GM10248 (cell line): ENCODE data around the gene ANO7.

Experiments
- CTCF ChIA-PET: fragments of 300-600 bp; sonication (Branson Sonifier 250); formaldehyde crosslinking; extraction: SDS; loops from one replicate; lab custom pipeline; 2021; ENCODE audit warnings: antibody characterized with exemption; lab: Yijun Ruan, JAX
- POLR2A ChIA-PET: fragments of 350-650 bp; sonication (Branson Sonifier 250); formaldehyde crosslinking; extraction: SDS; loops from one replicate; lab custom pipeline; 2020; ENCODE audit warnings: antibody characterized with exemption; lab: Yijun Ruan, JAX
- DNase-seq: peaks from one replicate; pipeline ENCODE4 v3.0.0; 2012; ENCODE audit errors: extremely low spot score
- TF ChIP-seq, protein P1 (sequence below): IDR thresholded peaks from 2 replicates; pipeline ENCODE4 v1.5.1; 2012; ENCODE audit warnings: mild to moderate bottlenecking, low read depth; ENCODE audit errors: extremely low read depth, missing control alignments, control extremely low read depth

ANO7 gene, protein sequence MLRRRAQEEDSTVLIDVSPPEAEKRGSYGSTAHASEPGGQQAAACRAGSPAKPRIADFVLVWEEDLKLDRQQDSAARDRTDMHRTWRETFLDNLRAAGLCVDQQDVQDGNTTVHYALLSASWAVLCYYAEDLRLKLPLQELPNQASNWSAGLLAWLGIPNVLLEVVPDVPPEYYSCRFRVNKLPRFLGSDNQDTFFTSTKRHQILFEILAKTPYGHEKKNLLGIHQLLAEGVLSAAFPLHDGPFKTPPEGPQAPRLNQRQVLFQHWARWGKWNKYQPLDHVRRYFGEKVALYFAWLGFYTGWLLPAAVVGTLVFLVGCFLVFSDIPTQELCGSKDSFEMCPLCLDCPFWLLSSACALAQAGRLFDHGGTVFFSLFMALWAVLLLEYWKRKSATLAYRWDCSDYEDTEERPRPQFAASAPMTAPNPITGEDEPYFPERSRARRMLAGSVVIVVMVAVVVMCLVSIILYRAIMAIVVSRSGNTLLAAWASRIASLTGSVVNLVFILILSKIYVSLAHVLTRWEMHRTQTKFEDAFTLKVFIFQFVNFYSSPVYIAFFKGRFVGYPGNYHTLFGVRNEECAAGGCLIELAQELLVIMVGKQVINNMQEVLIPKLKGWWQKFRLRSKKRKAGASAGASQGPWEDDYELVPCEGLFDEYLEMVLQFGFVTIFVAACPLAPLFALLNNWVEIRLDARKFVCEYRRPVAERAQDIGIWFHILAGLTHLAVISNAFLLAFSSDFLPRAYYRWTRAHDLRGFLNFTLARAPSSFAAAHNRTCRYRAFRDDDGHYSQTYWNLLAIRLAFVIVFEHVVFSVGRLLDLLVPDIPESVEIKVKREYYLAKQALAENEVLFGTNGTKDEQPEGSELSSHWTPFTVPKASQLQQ

DNA sequence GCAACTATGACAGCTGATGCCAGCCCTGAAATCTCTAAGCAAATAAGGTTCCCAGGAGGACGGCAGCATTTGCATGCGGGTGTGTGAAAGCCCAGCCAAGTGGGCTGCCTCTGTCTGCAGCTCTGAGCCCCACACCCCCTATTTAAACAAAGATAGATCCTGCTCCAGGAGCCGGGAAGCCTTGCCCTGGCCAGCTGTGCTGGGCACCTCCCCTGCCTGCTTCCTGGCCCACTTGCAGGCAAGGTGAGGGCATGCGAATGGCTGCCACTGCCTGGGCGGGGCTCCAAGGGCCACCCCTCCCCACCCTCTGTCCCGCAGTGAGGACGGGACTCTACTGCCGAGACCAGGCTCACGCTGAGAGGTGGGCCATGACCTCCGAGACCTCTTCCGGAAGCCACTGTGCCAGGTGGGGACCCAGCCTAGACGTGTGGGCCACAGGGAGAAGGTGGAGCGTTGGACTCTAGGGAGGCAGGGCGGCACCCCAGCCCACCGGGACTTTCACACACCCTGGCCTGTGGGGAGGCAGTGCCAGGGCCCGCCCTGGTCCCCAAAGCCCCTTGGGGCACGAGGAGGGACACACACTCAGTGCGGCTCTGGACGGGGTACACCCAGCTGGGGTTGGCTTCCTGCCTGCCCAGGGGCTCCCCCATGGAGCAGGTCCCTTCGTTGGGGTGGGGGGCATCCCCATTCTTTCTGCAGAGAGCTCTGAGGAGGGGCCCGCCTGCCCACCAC lies at the start of gene ANO7:
Gene ANO7, plus strand, starts transcription at position 317 of the 732 bp plus-strand sequence. CDS start 1,387 bp downstream, outside the sequence.
- ChIA-PET POLR2A (no interaction called here), CTCF (interaction anchor here (1.2 kb wide), 1 partner anchor 39 kb away, joined by 3 read pairs; the partner anchor contains the start of gene PASK)
- DNase-seq, result no peak
- TF ChIP-seq, protein P1, sequence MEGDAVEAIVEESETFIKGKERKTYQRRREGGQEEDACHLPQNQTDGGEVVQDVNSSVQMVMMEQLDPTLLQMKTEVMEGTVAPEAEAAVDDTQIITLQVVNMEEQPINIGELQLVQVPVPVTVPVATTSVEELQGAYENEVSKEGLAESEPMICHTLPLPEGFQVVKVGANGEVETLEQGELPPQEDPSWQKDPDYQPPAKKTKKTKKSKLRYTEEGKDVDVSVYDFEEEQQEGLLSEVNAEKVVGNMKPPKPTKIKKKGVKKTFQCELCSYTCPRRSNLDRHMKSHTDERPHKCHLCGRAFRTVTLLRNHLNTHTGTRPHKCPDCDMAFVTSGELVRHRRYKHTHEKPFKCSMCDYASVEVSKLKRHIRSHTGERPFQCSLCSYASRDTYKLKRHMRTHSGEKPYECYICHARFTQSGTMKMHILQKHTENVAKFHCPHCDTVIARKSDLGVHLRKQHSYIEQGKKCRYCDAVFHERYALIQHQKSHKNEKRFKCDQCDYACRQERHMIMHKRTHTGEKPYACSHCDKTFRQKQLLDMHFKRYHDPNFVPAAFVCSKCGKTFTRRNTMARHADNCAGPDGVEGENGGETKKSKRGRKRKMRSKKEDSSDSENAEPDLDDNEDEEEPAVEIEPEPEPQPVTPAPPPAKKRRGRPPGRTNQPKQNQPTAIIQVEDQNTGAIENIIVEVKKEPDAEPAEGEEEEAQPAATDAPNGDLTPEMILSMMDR, result no peak

DNA sequence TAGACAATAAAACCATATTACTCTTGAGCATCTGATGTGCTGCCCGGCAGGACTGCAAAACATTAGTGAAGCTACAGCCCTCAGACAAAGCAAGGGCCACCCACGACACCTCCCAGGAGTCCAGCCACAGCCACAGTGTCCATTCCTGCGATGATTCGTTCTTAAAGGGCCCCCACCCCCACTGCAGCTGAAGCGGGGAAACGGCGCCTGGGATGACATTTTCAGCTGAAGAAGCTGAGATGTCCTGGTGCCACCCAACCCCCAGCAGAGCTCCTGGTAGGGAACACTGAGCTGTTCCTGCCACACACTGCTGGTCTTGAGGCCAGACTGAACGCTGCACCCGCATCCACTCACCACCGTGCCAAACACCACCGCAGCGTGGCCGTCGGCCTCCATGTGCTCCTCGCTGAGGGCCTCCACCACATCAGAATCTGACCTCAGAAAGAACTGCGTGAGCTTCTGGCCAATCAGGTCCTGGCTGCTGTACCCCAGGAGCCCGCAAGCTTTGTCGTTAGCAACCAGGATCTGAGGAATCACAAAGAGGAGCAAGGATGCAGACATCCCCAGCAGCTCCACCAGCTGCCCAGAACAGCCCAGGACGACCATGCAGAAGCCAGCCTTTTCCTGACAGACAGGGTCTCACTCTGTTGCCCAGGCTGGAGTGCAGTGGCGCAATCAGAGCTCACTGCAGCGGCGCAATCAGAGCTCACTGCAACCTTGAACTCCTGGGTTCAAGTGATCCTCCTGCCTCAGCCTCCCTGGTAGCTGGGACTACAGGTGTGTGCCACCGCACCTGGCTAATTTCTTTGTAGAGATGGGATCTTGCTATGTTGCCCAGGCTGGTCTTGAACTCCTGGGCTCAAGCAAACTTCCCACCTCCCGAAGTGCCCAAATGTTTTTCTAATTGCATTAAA lies 48.7 kb upstream of the ANO7 start:
- DNase-seq, result no peak
- TF ChIP-seq, protein P1, result no peak
- ChIA-PET POLR2A (interaction anchor here (0.6 kb wide), 1 partner anchor 38 kb away, joined by 3 read pairs; the partner anchor contains the start of gene MTERF4), CTCF (interaction anchor here (1.0 to 3.5 kb wide), 7 partner anchors 10 to 61 kb away, joined by 3 to 17 read pairs (median 3); partner anchors contain the start of genes PASK and PPP1R7)

DNA sequence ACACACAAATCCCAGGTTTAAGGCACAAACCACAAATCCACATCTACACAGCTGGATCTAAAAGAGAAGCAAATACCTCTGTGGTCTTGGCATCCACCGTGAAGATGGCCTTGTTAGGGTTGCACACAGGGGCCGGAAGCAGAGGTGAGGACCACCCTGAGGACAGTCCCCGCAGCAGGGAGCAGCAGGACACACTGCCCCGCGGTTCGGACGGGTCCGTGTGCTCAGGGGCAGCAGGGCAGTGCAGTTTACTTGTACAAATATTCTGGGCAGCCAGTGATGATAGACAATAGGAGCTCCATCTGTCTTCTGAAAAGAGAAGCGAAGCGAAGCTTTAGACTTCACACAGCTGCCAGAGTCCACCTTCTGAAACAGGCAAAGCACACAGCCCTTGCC lies 48.0 kb upstream of the ANO7 start:
- ChIA-PET CTCF (interaction anchor here (1.0 to 3.5 kb wide), 5 partner anchors 10 to 62 kb away, joined by 3 to 17 read pairs (median 5); partner anchors contain the start of genes PASK and PPP1R7), POLR2A (no interaction called here)
- TF ChIP-seq, protein P1, result no peak
- DNase-seq, result no peak

DNA sequence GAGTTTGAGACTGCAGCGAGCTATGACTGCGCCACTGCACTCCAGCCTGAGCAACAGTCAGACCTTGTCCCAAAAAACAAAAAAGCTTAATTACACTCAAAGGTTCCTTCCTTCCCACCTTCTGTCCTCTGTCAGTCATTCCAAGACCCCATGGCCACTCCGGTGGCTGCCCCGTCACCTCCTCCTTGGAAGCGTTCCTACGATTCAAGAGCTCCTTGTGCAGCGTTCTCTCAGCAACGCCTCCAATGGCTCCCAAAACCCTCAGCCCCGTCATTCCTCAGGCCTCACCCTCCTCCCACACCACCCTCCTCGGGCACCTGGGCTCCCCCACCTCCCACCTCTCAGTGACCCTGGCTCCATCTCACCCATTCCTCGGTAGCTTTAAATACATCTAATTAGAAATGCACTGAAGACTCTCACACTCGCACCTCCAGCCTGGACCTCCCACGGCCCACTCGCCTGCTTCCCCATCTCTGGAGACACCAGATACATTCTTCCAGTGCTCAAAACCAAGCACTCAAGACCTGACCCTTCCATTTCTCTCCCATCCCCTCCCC lies 47.2 kb upstream of the ANO7 start:
- CTCF ChIA-PET, result interaction anchor here (1.2 to 3.5 kb wide), 4 partner anchors 9 to 37 kb away, joined by 3 to 17 read pairs (median 6); partner anchors contain the start of genes PASK and PPP1R7
- TF ChIP-seq, protein P1, result no peak
- DNase-seq, result no peak
- POLR2A ChIA-PET, result no interaction called here

DNA sequence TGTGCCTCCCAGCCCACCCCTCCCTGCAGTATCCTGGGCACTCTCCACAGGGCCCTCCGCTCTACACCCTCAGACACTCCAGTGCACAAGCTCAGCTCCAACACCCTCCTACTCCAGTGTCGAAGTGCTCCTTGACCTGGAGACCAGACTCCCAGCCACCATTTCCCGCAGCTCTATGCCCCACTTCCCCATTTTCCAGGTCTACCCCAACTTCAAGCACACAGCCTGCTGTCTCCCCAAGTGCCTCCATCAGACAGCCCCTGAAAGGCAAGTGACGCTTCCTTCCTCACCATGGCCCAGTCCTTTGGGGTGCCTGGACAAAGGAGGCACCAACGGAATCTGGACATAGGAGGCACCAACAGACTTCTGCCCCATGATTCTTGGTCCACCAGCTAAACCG lies 46.4 kb upstream of the ANO7 start:
- DNase-seq, result no peak
- TF ChIP-seq, protein P1, result no peak
- CTCF ChIA-PET, result interaction anchor here (1.1 to 3.5 kb wide), 3 partner anchors 9 to 38 kb away, joined by 3 to 17 read pairs (median 3); partner anchors contain the start of genes PASK and PPP1R7
- POLR2A ChIA-PET, result no interaction called here
